ENCODE data around the gene PPP1CA. TPM values are rescaled to one million over a fixed set of nuclear protein-coding genes. Genes with fewer than 3 reads are reported as not detected.

PPP1CA gene
- total RNA-seq, 4 donors from 2014 or later: 50.6 to 97.8 (median 72.7) TPM

GRCh38 chr11:67381244-67381972 lies 20.2 kb downstream of the PPP1CA start:
- no peaks in the 10 kb centered on the region for H3K36me3 ChIP-seq
- 70 to 74% methylated on average over 13 of the region's 13 CpGs for WGBS, 2 donors
- H3K27ac ChIP-seq: peak overlapping the region in 2 of 4 donors; percentile 17 to 22
- no peak for TF ChIP-seq EP300 (IDR thresholded peaks at IDR 0.05)
- peak in 1 of 5 experiments; percentile 8 for TF ChIP-seq CTCF (IDR thresholded peaks at IDR 0.05)
- no peak for TF ChIP-seq POLR2A (IDR thresholded peaks at IDR 0.05)
- no peak for DNase-seq (ENCODE audit: low spot score in 2 of 2)
- H3K9me3 ChIP-seq: no peaks in the 10 kb centered on the region
- H3K4me1 ChIP-seq: peaks cover 0 to 41% (median 8%) of the 10 kb centered on the region in 4 donors
- H3K27me3 ChIP-seq: no peaks in the 10 kb centered on the region
- no peak overlapping the region for H3K4me3 ChIP-seq

- no peak overlapping the region for H3K4me3 ChIP-seq
- peaks cover 0 to 49% (median 17%) of the 10 kb centered on the region in 4 donors for H3K4me1 ChIP-seq
- H3K27me3 ChIP-seq: no peaks in the 10 kb centered on the region
- 66 to 67% methylated on average over 22 to 23 of the region's 23 CpGs for WGBS, 2 donors
- no peak overlapping the region for H3K27ac ChIP-seq
- TF ChIP-seq EP300 (IDR thresholded peaks at IDR 0.05) (no peak), CTCF (IDR thresholded peaks at IDR 0.05) (no peak), POLR2A (IDR thresholded peaks at IDR 0.05) (no peak)
- DNase-seq (ENCODE audit: low spot score in 2 of 2): no peak
- no peaks in the 10 kb centered on the region for H3K9me3 ChIP-seq
- H3K36me3 ChIP-seq: no peaks in the 10 kb centered on the region
These were observed 22.3 kb downstream of the PPP1CA start for GRCh38 chr11:67379061-67380058.

GRCh38 chr11:67378544-67378943 lies 23.1 kb downstream of the PPP1CA start:
- Histone ChIP-seq H3K27ac (no peak overlapping the region), H3K27me3 (no peaks in the 10 kb centered on the region), H3K9me3 (no peaks in the 10 kb centered on the region), H3K4me3 (no peak overlapping the region), H3K4me1 (peaks cover 0 to 54% (median 21%) of the 10 kb centered on the region in 4 donors), H3K36me3 (no peaks in the 10 kb centered on the region)
- no peak for DNase-seq (ENCODE audit: low spot score in 2 of 2)
- TF ChIP-seq CTCF (IDR thresholded peaks at IDR 0.05) (no peak), EP300 (IDR thresholded peaks at IDR 0.05) (no peak), POLR2A (IDR thresholded peaks at IDR 0.05) (no peak)
- WGBS, 2 donors: 84 to 87% methylated on average over 4 of the region's 4 CpGs

GRCh38 chr11:67376873-67377808 lies 24.5 kb downstream of the PPP1CA start:
- no peak for TF ChIP-seq CTCF (IDR thresholded peaks at IDR 0.05)
- TF ChIP-seq POLR2A (IDR thresholded peaks at IDR 0.05): no peak
- TF ChIP-seq EP300 (IDR thresholded peaks at IDR 0.05): no peak
- WGBS, 2 donors: 83 to 88% methylated on average over 6 of the region's 6 CpGs
- peaks cover 0 to 51% (median 20%) of the 10 kb centered on the region in 4 donors for H3K4me1 ChIP-seq
- H3K9me3 ChIP-seq: no peaks in the 10 kb centered on the region
- H3K27me3 ChIP-seq: no peaks in the 10 kb centered on the region
- no peak for DNase-seq (ENCODE audit: low spot score in 2 of 2)
- no peak overlapping the region for H3K4me3 ChIP-seq
- no peaks in the 10 kb centered on the region for H3K36me3 ChIP-seq
- no peak overlapping the region for H3K27ac ChIP-seq
